Esophagus squamous epithelium (tissue), 5 donors: ENCODE measurements around the gene PHLDA2. TPM values are rescaled to one million over a fixed set of nuclear protein-coding genes. Genes with fewer than 3 reads are reported as not detected.

Experiments used
- DNase-seq: peaks from one replicate; lab custom pipeline; 2025; lab: John Stamatoyannopoulos, UW
- H3K27ac ChIP-seq, 4 donors: fragments of 200-600 bp; sonication (generic); one replicate each; pipeline ENCODE4 v1.5.1; 2016 to 2019; ENCODE audit warnings: mild to moderate bottlenecking in 1 of 4
- H3K27me3 ChIP-seq, 4 donors: fragments of 200-600 bp; sonication (generic); 1 replicate in 3 of 4; 2 replicates in 1 of 4; pipeline versions ENCODE4 v1.5.1 to v1.6.0; 2017 to 2021; ENCODE audit warnings: antibody characterized with exemption in 1 of 4
- H3K36me3 ChIP-seq, 3 donors: fragments of 200-600 bp; sonication (generic); one replicate each; pipeline ENCODE4 v1.5.1; 2016 to 2019
- H3K4me1 ChIP-seq, 3 donors: fragments of 200-600 bp; sonication (generic); one replicate each; pipeline ENCODE4 v1.5.1; 2017 to 2019
- H3K4me3 ChIP-seq, 4 donors: fragments of 200-600 bp; sonication (generic); 1 replicate in 3 of 4; 2 replicates in 1 of 4; pipeline ENCODE4 v1.5.1; 2016 to 2019; ENCODE audit warnings: mild to moderate bottlenecking in 2 of 4, moderate library complexity in 1 of 4
- H3K9me3 ChIP-seq, 3 donors: fragments of 200-600 bp; sonication (generic); one replicate each; pipeline ENCODE4 v1.5.1; 2016 to 2019
- CTCF ChIP-seq, 6 experiments: fragments of 450-650 bp in 4 of 6; fragments of 200-600 bp in 2 of 6; sonication (generic) in 2 of 6; IDR thresholded peaks; one replicate each; pipeline ENCODE4 v1.5.1; 2016 to 2019; ENCODE audit warnings: antibody characterized with exemption in 6 of 6, mild to moderate bottlenecking in 4 of 6, moderate library complexity in 4 of 6
- POLR2A ChIP-seq, 4 donors: fragments of 450-650 bp; IDR thresholded peaks; one replicate each; pipeline ENCODE4 v1.6.1; 2017; ENCODE audit warnings: antibody characterized with exemption in 4 of 4, mild to moderate bottlenecking in 4 of 4, moderate library complexity in 3 of 4
- WGBS, 2 donors: methylation state at CpG; one replicate each; pipeline ENCODE4 v1.1.5; 2018; 5-methylcytosine and 5-hydroxymethylcytosine counted together
- intact Hi-C: fragments of 100-400 bp; cut with DNase I; formaldehyde crosslinking; loops from one replicate; pipeline ENCODE4 v1.15.0; 2022
- total RNA-seq, 4 donors: library from RNA; depleted of rRNA; stranded (reverse); fragments of >200 nt; gene quantifications; one replicate each; pipeline ENCODE4 v1.1.0, GENCODE V29; 2016
- donor health status: DM: yes; HTN: yes; CAD: no.

The PHLDA2 gene
- total RNA-seq, 4 donors from 2014 or later = 10.2 to 39.2 (median 22.5) TPM

- no peaks in the 10 kb centered on the region for H3K9me3 ChIP-seq
- no peaks in the 10 kb centered on the region for H3K36me3 ChIP-seq
- H3K27ac ChIP-seq = peak overlapping the region in 3 of 4 donors; percentile 75 to 87 (median 84)
- peaks cover 0 to 31% (median 0%) of the 10 kb centered on the region in 4 donors for H3K27me3 ChIP-seq
- no peak overlapping the region for H3K4me3 ChIP-seq
- WGBS, 2 donors = 54 to 55% methylated on average over 8 to 9 of the region's 11 CpGs
- peaks cover 33 to 77% (median 40%) of the 10 kb centered on the region in 3 donors for H3K4me1 ChIP-seq
- intact Hi-C loops = loop anchor here (2.0 to 5.0 kb wide), 2 partner anchors 355 to 460 kb away; no protein-coding TSS in a partner anchor
- no peak for DNase-seq
- no peak for TF ChIP-seq CTCF (IDR thresholded peaks at IDR 0.05)
- TF ChIP-seq POLR2A (IDR thresholded peaks at IDR 0.05) = no peak
Measured at GRCh38 chr11:2887515-2888195, 41.6 kb downstream of the PHLDA2 start.

GRCh38 chr11:2886936-2887335, 42.3 kb downstream of the PHLDA2 start:
- Histone ChIP-seq H3K27me3 (peaks cover 0 to 32% (median 0%) of the 10 kb centered on the region in 4 donors), H3K4me1 (peaks cover 26 to 77% (median 34%) of the 10 kb centered on the region in 3 donors), H3K36me3 (no peaks in the 10 kb centered on the region), H3K4me3 (no peak overlapping the region), H3K27ac (peak overlapping the region in 3 of 4 donors; percentile 75 to 87 (median 84)), H3K9me3 (no peaks in the 10 kb centered on the region)
- TF ChIP-seq CTCF (IDR thresholded peaks at IDR 0.05) (no peak), POLR2A (IDR thresholded peaks at IDR 0.05) (no peak)
- DNase-seq = no peak
- WGBS, 2 donors = 83 to 100% methylated on average over 1 to 2 of the region's 5 CpGs
- intact Hi-C loops = loop anchor here (5.0 kb wide), 1 partner anchor 460 kb away; no protein-coding TSS in a partner anchor

DNA sequence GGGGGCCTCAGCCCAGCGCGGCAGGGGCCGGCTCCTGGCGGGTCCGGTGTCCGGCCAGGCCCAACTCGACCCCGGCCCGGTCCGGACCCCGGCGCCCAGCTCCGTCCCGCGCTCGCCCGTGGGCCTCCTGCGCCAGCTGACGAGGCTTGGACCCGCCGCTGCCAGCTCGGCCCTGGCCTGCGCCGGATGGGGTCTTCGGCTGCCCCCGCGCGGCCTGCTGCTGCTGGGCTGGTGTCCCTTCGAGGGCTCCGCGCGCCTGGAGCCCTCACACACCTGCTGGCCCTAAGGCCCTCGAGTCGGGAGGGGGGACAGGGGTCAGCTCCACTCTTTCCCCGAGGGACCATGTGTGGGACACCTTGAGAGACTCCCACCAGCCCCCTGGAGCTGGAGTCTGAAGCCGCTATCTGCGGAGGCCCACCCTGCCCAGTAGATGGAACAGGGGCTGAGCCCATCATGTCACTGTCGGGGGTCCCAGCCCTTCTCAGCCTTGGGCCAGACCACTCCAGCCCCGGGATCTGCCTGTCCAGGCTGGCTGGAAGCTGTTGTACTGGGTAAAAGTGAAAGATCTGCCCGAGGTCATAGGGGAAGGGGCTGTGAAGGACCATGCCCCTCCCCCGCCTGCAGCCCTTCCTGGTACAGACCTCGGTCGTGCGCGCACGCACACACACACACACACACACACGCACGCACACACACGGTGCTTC, 42.9 kb downstream of the PHLDA2 start:
- Histone ChIP-seq H3K27ac (peak overlapping the region; percentile 56 to 87 (median 80)), H3K9me3 (no peaks in the 10 kb centered on the region), H3K4me1 (peaks cover 20 to 76% (median 28%) of the 10 kb centered on the region in 3 donors), H3K27me3 (peaks cover 0 to 32% (median 0%) of the 10 kb centered on the region in 4 donors), H3K36me3 (no peaks in the 10 kb centered on the region), H3K4me3 (peak overlapping the region; percentile 37 to 91 (median 74))
- DNase-seq = no peak
- TF ChIP-seq POLR2A (IDR thresholded peaks at IDR 0.05) = no peak
- no peak for TF ChIP-seq CTCF (IDR thresholded peaks at IDR 0.05)
- intact Hi-C loops = loop anchor here (5.0 kb wide), 1 partner anchor 459 kb away; no protein-coding TSS in a partner anchor
- 13 to 17% methylated on average over 1 to 8 of the region's 49 CpGs for WGBS, 2 donors

GRCh38 chr11:2885678-2886081, 43.5 kb downstream of the PHLDA2 start, which contains the start of gene CDKN1C:
Gene CDKN1C (minus strand): TSS chr11:2885775. CDS start chr11:2885456, 319 bp downstream.
- peaks cover 16 to 69% (median 21%) of the 10 kb centered on the region in 3 donors for H3K4me1 ChIP-seq
- no peak for DNase-seq
- no peaks in the 10 kb centered on the region for H3K36me3 ChIP-seq
- intact Hi-C loops = loop anchor here (5.0 kb wide), 1 partner anchor 458 kb away; no protein-coding TSS in a partner anchor
- peak in 2 of 6 experiments; percentile 15 for TF ChIP-seq CTCF (IDR thresholded peaks at IDR 0.05)
- TF ChIP-seq POLR2A (IDR thresholded peaks at IDR 0.05) = peak in 3 of 4 donors; percentile 13 to 96 (median 90)
- H3K27ac ChIP-seq = peak within 1 kb of the TSS; percentile 74 to 90 (median 84)
- peaks cover 0 to 32% (median 0%) of the 10 kb centered on the region in 4 donors for H3K27me3 ChIP-seq
- no CpG with 5 or more reads among the region's 61 CpGs for WGBS, 2 donors
- peak within 1 kb of the TSS; percentile 60 to 91 (median 74) for H3K4me3 ChIP-seq
- no peaks in the 10 kb centered on the region for H3K9me3 ChIP-seq
